Stimulated activated CD4-positive, alpha-beta T cell treated with anti-CD3 and anti-CD28 coated beads, Interleukin-2, amount 100 ng/mL, for 48 hours (primary cell): ENCODE measurements around the gene PPP1R13B.
A peak's percentile ranks its signal among the peaks of the same experiment; 100 is the strongest.

Source experiments
- DNase-seq, 2 donors: peaks; one replicate each; pipeline ENCODE4 v3.0.0-alpha.2; 2020

PPP1R13B gene

DNA sequence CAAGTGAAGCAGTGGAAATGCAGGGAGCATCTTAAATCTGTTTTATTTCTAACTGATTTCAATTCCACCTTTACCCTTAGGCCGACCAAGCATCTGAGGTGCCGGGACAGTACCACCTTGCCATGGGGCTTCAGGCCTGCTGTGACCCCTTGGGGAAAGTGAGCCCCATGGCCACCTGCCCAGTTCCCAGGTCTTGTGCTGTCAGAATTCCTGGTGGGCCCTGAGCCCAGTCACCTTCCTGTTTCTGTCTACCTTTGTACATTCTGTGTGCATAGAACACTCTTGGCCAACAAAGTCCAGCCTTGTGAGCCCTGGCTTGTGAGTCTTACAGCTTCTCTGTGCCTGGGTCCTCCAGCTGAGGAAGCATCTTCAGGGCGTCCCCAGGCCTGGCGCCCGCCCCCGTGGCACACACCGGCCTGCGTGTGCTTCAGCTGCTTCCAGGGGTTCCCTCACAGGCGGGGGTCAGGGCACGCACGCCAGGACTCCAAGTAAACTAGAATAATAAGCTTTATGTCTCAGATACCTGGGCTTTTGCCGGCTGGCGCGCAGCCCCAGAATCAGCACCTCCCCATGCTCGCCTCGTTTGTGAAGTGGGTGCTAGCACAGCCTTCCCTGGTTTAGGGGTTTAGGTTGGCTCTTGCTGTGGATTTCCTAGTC lies 121.5 kb downstream of the PPP1R13B start:
- no peak for DNase-seq

DNA sequence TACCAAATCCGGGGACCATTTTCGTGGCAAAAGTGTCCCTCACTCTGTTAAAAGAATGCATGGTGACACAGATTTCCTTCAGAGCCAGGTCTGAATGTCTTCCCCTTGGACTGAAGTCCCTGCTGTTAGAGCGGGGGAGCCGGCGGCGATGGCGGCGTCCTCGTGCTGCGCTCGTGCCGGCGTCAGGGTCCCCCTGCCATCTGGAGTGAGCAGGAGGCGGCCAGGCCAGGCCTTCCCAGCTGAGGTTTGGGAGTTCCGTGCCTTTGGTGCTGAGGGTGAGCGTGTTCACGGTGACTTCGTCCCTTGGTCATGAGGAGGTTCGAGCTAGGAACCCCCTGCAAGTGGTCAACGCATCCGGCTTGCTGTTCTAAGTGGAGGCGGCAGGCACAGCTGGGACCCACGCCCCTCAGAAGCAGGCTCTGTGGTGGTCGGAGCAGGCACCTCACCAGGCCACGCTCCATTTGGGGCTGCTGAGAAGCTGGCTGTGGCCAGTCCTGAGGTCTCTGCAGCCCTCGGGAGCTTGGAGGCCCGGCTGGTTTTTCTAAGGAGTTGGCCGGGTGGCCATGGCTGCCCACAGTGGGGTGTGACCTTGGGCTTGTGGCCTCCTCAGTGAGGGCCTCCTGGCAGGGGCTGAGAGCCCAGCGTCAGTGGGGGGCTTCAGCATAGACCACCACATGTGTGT lies 122.2 kb downstream of the PPP1R13B start:
- no peak for DNase-seq

DNA sequence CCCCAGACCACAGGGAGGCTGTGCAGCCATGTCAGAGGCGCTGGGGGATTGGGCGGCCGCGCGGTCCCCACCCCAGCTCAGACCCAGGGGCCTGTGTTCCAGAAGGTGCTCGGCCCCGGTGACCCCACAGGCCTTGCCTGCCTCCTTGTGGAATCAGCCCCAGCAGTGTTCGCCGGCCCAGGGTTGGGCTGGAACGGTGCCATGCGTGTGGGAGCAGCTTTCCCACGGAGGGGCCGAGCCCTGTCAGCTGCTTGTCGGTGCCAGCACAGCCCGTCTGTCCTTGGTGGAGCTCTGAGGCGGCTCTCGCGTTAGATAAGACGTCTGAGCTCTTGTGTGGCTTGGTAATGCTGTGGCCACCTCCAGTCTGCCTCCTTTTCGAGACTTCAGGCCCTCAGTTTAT lies 123.3 kb downstream of the PPP1R13B start:
- DNase-seq: no peak

DNA sequence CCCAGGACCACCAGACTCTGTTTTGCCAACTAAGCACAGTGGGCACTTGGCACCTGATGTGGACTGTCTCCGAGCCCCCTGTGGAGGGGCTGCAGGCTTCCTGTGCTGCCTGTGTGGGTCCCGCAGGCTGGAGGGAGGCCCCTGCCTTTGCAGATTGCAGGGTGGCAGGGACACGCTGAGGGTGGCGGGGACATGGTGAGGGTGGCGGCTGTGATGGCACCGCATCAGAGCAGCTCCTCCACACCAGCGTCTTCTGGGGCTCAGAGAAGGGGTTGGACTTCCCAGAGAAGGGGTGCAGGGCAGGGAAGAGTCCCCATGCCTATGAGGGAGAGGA lies 123.7 kb downstream of the PPP1R13B start:
- DNase-seq: no peak

DNA sequence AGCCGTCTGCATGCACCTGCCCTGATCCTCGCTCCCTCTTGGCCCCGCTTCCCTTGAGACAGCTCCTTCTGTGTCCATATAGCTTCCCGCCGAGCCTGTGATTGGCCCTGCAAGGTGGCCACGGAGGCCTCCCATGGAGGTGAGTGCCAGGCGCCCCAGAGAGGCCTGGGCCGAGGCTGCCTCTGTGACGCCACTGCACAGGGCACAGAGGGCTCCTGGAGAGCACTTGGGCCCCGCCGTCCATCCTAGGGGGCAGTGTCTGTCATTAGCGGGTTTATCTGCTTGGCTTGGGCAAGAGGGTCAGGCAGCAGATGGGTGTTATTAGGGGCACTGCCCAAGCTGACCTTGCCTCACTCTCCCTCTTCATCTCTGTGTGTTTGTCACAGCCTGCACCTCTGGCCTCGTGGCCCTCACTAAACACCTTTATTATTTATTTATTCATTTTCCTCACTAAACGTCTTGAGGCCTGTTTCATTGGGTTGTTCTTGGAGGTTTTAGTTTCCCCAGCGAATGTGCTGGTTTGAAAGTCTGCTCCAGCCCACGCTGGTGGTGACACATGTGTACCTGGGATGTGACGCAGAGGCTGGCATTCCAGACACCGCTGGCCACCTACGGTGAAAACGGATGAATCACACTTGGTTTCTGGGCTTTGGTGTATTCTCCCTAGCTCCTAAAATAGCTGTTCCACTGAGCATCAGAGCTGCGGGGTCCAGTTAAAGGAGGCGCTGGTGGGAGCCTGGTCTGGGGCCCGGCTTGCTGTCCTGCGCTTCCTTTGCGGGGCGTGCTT lies 125.8 kb downstream of the PPP1R13B start:
- DNase-seq: peak; percentile 26 to 34

DNA sequence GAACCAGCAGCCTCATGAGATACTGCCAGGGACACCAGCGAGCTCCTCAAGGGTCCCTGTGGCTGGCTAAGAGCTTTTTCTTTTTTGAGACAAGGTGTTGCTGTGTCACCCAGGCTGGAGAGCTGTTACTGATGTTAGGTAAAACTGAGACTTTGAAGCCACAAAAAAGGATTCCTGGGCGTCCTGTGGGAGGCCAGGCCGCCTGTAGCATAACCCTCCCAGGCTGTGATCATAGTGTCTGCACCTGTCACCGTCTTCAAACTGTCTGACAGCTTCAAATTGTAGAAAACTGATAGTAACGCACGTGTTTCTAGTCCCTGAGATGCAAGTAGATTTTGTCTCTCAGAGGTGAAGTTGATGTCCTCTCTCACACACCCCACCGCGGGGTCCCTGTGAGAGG lies 127.6 kb downstream of the PPP1R13B start:
- DNase-seq: no peak

DNA sequence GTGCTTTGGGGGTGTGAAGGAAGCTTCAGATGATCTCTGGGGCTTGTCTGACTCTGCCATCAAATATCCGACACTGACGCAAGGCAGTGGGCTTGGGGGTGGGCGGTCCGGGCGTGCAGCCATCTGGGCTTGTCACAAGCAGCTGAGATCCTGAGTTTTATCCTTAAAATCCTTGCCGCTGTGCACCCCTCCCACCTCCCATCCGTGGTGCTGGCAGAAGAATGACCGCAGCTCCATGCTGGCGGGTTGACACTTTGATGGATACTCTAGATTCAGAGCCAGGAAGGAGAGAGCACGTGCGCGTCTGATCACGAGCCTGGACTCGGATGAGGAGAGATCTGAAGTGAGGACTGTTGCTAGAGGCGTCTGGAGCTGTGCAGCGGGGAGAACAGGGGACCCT lies 128.8 kb downstream of the PPP1R13B start:
- DNase-seq: no peak

DNA sequence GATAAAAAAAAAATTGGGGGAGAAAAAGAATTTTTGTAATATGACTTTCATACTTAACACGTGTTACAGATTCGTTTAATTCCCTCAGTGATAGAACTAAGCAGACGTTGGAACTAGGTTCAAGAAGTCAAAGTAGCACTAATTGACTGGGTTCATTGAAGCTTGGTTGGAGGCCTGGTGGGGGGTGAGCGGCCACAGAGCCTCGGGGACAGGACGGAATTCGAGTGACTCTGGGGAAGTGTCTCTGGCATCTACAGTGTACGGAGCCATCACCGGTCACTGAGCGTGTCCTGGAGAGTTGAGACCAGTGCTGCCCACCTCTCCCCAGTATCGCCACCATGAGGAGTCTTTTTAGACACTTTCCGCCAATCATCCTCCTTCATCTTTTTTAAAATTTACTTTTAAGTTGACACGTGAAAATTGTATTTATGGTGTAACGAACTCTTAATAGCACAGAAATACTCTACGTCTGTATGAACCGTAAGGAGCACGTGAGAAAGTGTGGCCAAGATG lies 130.4 kb downstream of the PPP1R13B start:
- DNase-seq: no peak

DNA sequence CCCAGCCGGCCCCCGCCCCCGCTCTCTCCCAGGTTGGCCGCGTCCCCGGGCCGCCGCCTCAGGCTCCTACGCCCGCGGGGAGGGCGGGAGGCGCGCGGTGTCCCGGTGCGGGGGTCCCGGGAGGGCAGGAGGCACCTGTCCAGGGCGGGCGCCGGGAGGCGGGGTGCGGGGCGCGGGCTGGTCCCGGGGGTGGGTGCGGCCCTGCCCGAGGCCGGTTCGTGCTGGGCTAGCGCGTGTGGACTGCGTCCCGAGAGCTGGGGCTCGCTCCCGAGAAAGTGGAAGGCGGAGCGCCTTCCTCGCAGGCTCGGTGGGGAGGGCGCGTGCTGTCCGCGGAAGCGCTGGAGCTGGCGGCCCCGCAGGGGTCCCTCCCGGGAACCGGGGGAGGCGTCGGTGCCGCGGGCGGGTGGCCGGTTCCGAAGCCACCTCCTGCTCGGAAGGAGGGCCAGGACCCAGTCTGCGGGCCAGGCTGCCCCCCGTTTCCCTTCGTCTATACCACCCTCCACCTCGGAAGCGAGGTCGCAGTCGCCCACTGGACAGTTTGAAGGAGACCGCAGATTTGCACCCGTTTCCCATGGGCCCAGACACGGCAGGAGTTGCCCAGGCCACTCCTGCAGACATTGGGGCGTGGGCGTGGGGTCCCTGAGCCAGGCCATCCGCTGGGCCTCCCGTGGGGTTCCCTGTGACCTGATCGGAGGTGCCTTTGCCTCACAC lies 131.1 kb downstream of the PPP1R13B start:
- no peak for DNase-seq

DNA sequence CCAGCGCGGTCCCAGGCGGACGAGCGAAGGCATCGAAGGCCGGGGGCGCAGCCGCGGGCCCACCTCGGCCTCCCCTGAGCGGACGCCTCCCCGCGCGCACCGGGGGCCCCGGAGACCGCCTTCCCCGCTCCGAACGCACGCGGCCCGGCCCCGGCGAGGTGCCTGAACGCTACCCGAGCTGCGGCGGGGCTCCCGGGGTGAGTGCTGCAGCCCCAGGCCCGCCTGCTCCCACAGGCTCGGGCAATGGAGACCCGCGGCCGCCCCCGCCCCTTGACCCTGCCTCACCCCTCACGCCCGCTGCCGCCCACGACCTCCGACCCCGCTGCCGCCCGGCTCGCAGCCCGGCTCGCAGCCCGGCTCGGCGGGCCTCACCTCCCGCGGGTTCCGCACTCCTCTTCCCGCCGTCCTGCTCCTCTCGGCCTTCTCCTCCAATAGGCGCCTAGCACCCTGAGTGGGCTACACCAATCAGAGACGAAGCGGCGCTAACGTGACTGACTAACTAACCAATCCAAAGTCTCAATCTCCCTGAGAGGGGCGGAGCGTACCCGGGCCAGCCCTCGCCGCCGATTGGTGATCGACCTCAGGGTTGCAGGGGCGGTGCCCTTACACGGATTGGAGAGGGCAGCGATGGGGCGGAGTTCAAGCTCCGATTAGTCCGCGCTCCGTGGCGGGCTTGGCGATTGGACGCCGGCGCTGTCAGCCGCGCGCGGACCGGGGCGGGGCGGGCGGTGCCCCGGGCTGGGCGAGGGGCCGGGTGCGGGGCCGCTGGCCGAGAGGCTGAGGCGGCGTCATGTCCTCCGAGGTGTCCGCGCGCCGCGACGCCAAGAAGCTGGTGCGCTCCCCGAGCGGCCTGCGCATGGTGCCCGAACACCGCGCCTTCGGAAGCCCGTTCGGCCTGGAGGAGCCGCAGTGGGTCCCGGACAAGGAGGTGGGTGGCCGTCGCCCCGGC lies 132.0 kb downstream of the PPP1R13B start, which contains the start of the genes XRCC3 and ZFYVE21:
XRCC3 (minus strand) TSS at position 400 of the 949 bp plus-strand sequence. CDS start 4,364 bp downstream, outside the sequence.
ZFYVE21 (plus strand) TSS at position 759 of the 949 bp plus-strand sequence; CDS start at position 791, 32 bp downstream.
- DNase-seq: peak; percentile 98 to 99

DNA sequence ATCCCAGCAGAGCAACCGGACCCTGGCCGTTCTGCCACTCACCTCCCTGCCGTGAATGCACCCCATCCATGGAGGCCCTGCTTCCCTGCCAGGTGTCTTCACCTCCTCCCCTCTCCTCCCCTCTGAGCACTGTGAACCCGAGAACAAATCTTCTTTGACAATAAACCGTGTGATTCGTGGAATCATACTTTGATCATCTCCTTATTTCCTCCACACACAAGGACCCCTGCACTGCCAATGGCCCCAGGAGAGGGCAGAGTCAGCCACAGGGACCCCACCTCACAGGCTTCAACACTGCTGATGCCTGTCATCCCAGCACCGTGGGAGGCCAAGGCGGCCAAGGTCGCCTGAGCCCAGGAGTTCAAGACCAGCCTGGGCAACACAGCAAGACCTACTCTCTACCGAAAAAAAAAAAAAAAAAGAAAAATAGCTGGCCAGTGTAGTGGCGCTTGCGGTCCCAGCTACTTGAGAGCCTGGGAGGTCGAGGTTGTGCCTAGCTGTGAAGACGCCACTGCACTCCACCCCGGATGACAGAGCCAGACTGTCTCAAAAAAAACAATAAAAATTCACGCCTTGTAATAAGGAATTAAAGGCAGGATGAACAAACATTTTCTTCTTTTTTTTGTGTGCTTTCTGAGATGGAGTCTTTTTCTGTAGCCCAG lies 133.2 kb downstream of the PPP1R13B start:
- no peak for DNase-seq

DNA sequence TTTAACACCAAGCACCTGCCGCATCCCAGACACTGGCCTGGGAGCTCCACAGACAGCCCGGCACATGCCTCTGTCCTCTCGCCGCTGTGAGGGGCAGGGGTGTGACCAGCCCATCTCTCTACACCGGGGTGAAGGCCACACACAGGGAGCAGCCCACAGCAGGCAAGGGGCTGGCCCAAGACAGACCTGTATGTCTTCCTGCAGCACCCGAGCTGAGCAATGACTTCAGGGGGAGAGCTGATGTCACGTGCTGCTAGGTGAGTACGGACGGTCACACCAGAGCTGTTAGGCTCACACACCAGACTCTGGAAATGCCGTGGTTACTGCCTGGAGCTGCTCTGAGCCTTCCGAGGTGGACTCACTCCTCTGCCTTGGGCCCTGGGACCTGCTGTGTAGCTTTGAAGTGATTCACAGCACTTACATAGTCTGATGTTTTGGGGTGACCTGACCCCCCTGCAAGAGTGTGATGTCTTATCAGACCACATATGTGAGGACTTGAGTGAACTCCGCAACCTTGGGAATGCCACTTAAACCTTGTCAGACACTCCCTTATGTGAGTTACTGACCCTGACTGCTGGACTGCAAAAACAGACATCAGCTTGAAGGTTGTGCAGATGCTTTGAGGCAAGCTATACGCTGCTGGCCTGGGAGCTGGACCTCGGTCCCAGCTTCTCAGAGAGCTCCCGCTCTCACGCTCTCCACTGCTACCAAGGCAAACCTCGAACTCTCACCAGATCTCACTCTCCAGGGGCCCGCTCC lies 133.9 kb downstream of the PPP1R13B start:
- no peak for DNase-seq

DNA sequence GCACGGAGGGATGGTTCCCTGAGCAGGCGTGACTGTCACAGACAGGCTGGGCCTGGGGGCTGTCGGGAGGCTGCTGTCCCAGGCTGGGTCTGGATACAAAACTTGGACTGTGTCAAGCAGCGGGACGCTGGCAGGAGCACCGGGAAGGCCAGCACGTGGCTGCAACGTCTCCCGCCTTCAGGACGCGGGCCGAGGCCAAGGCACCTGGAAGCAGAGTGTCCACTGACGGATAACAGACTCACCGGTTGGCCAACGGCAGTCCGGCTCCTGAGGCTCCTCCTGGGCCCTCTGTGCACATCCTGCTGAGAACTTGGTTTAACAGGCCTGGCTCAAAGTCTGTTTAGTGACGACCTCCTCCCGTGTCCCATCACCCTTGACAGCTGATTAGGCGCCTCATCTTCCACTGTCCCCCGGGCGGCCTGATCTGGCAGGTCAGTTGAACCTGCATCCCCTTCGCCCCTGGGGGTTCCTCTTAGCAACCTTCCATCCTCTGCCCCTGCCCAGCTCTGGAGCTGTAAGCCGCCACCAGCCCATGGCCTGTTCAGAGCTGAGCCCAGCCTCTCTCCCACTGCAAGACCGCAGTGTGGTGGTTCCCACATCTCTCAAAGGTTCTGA lies 134.6 kb downstream of the PPP1R13B start:
- DNase-seq: no peak

DNA sequence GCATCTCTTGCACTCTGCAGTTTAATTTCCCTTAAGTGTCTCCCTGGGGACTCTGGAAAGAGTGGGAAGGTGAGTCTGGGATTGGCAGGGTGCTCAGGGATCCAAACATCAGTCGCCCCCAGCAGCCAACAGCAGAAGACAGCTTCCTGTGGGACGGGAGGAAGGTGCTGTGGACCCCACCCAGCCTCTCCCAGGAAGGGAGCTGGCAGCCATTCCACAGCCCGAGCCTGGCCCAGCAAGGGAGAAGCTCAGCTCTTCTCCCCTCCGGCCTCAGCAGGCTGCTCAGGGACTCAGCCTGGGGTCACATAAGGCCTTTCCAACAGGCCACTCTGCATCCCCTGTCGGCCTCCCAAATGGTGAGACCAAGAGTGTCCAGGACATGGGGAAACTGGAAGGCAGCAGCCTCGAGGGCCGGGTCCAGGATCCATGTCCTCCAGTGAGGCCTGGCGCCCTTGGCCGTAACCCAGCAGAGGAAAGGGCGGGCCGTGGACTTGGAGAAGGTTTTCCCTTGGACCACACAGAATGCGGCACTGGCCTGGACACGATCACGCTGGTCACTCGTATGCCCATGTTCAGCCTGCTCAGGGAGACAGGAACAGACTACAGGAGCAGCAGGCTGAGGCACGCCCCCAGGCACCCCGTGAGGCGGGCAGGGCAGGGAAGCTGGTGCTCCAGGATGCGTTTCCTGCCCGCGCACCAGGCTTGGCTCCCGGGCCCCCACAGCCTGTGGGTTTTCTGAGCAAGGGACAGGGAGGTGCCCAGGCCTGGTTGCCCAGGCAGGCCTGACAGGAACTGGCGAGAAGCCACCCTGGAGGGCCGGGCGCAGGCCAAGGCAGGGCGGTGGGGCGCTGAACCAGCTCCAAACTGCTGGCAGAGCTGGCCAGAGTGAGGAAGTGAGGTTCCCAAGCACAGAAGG lies 135.6 kb downstream of the PPP1R13B start:
- DNase-seq: no peak

DNA sequence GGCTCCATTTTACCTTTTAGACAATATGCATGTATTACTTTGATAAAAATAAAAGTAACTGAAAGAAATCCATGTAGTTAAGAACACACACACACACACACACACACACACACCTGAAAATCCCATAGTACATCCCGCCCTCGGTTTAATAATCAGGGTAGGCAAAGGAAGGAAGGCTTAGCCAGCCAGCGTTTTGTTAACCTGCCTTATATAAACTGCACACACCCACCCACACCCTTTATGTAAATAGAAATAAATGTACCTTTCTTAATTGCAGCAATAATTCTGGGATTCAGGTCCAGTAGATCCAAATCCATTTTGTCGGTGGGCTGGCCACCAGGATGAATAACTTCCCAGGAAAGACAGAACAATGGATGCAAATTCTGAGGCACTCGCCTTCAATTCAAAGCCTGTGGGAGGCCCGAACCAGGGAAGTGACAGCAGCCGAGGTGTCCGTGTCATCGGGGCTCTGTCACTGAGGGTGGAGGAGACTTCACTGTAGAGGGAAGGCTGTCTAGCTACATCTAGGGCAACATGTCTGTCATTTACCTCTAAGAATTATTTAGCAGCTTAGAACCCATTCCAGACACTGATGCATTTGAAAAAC lies 136.5 kb downstream of the PPP1R13B start:
- no peak for DNase-seq

DNA sequence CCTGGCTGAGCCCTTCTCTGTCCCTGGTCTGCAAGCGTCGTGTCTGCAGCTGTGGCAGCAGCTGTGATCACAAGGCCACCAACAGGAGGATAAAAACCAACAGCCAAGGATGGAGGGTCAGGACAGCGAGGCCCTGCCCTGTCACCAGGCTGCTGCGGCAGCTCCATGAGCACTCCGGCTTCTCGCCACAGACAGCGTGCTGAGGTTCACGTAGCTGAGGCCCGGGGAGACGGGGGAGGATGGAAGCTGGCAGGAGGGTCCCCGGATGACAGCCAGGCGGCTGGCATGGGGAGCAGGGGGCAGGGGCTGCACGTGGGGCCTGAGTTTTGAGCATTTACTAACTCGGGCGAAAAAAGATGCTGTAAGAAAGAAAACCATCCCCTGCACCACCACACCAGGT lies 137.6 kb downstream of the PPP1R13B start:
- DNase-seq: no peak

DNA sequence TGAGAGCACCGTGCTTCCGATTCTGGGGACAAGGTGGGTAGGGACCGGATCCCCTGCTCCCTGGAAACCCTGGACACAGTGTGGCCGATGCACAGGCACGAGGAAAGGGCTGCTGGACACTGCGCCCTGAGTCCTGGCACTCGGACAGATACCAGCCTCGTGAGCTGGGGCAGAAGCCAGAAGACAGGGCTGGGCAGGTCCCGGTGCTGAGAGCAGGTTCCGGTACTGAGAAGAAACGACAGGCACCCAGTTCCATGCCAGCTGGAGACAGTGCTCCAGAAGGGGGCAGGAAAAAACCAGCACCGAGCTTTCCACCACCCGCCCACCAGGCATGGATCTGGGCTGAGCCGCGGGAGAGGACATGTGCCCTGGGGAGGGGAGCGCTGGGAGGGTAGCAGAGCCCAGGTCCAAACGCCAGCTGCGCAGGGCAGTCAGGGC lies 138.6 kb downstream of the PPP1R13B start:
- DNase-seq: no peak
